GM19099 (cell line): Measurements from ENCODE around the gene PIK3C2G.

Source experiments
- POLR2A ChIP-seq: IDR thresholded peaks from 3 replicates; pipeline ENCODE4 v1.6.1; 2011; ENCODE audit warnings: low read depth; ENCODE audit not compliant: insufficient read length; ENCODE audit errors: extremely low read depth

PIK3C2G gene

DNA sequence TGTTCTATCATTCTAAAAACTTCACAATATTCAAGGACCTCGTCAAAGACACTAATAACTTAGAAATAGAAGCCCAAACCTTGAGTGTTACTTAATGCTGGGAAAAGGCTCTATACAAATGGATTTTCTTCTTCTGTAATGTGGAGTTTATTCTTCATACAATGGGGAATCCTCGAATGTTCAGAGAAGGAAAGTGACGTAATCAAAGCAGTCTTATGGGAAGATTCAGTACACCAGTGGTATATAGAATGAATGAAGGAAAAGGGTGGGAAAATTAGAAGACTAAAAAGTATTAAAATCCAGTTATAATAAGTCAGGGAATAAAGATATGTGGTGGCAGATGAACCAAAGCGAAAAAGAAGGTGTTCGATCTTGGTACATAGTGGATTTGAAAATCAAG, 370.0 kb downstream of the PIK3C2G start:
- no peak for TF ChIP-seq POLR2A

DNA sequence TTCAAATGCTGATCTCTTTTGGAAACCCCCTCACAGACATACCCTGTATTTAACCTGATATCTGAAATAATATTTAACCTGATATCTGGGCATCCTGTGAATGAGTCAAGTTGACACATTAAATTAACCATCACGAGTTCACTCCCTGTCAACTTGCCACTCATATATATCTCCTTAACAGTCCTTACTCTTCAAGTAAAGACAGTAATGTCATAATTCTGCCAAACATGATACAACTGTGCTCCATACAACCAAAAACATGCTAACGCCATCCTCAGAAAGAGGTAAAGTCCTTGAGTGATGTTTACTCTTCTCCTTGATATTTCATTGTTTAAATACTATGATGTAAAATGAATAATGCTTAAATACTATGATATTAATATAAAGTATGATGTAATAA, 371.5 kb downstream of the PIK3C2G start:
- TF ChIP-seq POLR2A = no peak

DNA sequence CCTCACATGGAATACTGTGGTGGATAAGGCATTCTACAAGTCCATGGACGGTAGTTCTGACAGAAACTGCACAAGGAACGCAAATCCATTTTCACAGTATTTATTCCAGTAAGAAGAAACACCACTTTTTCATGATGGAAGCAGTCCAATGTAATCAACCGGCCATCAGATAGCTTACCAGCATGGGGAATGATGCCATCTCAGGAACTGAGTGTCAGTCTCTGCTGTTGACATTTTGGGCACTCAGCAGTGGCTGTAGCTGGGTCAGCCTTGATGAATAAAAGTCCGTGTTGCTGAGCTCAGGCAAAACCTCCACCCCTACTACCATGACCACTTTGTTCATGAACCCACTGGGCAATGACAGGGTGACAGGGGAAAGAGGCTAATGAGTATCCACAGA, 373.1 kb downstream of the PIK3C2G start:
- no peak for TF ChIP-seq POLR2A

DNA sequence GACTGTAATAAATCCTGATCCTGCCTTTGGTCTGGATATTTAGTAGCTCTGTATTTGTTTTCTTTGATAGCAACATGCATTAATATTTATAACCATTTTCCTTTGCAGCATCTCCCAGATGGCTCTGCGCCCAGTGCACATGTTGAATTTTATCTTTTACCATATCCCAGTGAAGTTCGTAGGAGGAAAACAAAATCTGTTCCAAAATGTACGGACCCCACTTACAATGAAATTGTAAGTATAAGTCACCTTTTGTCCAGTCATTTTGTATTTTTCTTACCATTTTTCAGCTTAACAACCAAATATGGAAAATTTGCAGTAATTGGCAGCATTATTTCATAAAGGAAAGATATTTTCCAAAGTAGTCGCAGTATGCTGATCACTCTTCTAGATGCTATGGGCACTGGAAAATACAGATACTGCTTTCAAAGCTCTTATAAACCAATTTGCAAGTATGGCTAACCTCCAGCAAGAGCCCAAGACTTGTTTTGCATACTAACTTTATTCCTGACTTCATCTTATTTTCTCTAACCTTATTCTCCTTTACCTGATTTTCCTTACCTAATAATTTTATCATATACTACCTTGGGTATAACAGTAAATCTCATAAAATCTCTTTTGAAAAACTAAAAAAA, 379.1 kb downstream of the PIK3C2G start:
- no peak for TF ChIP-seq POLR2A

DNA sequence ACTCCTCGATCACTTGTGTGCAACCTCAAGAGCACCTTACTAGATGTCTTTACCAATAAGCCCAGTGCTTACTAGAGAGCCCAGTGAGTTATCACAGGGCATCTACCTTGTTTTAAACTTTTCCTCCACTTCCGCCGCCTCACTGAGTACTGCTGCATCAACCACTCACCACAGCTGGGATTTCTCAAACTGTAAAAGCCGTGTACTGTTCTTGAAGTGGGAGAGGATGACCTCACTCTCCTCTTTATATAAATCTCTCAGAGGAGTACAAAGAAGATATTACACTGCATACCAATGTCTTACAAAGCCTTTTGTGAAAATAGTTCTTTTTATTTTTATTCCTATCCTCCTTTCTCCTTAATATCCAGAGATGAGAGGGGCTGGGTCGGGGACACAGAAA, 382.4 kb downstream of the PIK3C2G start:
- no peak for TF ChIP-seq POLR2A

DNA sequence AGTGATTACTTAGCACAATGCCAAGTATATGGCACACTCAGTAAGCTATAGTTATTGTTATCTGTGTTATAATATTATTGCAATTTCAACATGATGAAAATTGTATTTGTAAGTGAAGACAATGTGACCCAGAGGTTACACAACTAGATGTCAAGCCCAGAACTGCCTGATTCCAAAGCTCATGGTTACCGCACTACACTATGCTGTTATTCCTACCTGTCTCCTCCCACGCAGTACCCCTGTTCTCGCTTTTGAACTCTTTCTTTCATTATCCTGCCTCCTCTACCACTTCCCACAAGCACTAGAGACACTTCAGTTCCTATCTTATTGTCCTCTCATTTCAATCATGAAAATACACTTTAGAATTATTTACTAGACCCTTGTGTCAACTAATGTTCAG, 383.2 kb downstream of the PIK3C2G start:
- no peak for TF ChIP-seq POLR2A

DNA sequence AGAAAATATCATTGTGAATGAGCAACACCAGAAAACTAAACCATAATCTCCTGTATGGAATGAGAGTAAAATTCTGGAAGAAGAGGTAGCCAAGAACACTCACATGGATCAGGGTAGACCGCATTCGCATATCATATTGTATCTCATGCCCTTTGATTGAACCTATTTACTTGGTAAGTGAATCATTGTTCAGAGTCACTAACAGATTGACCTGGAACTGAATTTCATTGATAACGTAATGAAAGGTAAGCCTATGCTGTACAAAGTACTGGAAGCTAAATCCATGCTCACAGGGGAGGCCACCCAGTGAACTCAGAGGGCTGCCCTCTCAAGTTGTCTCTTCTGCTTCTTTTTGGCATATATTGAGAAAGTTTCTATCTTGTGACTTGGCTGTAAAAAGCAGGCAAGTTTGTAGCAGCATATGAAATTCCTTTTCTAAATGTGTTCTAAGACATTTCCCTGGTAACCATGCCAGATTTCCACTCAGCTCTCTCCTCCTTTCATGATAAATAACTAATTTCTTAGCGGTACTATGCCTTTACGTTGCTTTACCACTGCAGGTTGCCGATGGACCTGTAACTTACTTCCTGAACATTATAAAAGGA, 385.1 kb downstream of the PIK3C2G start:
- TF ChIP-seq POLR2A = no peak

DNA sequence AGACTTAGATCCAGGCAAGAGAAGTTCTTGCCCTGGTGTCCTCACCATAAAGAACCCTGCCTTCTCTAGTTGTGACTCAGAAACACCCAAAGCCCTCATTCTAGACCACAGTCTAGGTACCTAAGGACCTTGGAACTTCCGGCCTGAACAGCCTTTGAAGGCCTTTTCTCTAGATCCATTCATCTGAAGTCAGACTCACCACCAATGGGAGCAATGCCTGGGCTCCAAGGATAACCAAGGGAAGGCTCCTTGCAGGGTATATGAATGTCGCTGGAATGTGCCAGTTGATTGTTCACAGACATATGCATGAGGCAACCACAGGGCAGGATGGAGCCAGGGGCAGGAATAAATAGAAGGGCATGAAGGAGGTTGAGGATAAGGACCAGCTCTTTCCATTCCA, 390.2 kb downstream of the PIK3C2G start:
- no peak for TF ChIP-seq POLR2A

DNA sequence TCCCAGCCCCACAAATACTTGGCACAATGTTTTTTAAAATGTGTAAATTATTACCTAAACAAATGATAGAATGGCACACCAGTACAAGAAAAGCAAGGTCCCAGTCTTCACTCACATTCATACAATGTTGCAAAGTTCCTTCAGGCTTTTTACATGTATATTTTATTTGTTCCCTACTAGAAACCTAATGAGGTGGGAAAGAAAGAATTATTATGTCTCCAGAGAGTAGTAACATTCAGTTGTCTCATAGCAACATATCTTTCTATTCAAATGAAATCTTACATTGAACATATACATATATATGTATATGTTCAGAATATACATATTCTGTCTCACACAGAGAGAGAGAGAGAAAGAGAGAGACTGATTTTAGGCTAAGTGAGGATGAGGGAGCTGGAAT, 391.3 kb downstream of the PIK3C2G start:
- TF ChIP-seq POLR2A = no peak

DNA sequence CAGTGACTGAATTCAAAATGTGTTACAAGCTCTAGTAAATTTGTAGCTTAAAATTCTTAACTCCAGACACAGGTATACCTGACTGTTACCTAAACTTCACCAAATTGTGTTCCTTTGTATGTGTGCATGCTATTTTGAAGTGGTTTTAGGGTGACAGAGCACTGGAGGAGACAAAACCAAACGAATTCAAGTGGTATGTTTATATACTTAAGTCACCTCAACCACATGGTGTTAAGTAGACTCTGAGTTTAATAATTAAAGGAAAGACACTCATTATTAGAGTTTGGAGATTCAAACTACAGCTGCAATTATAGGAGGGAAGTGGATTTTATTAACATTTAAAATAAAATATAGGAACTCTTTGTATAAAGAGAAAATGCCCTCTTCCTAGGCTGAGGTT, 392.1 kb downstream of the PIK3C2G start:
- TF ChIP-seq POLR2A = no peak

DNA sequence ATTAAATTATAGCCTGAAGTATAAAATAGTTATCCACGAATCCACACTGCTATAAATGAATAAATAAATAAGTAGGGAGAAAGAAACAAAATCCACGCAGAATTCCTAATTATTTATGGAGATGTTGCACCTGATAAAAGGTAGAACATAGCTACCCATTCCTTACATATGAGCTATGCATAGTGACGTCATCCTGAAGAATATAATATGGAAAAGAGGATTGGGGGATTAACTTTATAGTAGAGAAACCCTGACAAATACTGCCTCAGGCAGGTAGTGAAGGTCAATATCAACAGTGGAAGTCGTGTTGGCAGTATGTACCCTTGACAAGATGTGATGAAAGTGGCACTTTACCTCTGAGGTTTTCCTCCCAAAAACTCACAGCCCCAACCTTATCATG, 394.0 kb downstream of the PIK3C2G start:
- no peak for TF ChIP-seq POLR2A

DNA sequence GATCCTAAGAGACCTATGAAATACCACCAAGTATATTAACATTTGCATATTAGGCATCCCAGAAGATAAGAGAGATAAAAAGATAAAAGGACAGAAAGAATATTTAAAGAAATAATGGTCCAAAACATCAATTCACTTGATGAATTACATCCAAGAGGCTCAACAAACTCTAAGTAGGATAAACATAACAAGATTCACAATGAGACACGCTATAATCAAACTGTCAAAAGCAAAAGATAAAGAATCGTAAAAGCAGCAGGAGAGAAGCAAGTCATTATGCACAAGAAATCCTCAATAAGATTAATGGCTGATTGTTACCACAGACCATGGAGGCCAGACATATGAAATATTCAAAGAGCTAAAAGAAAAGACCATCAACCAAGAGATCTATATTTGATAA, 396.9 kb downstream of the PIK3C2G start:
- TF ChIP-seq POLR2A = no peak

DNA sequence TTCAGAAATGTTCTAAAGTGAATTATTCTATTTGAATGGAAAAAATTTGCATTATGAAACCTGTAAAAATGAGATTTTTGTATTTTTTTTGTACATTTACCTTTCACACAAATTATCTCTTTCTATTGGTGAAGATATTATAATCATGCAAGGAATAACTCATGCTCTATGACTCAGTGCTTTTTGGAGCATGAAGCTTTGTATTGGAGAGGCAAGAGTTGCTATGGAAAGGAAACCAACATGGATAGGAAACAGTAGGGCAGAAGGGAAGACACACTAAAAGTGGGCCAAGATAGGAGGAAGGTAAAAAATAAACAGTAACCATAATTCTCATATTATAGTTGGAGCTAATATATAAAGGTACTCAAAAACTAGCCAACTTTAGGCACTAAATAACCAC, 397.5 kb downstream of the PIK3C2G start:
- no peak for TF ChIP-seq POLR2A

DNA sequence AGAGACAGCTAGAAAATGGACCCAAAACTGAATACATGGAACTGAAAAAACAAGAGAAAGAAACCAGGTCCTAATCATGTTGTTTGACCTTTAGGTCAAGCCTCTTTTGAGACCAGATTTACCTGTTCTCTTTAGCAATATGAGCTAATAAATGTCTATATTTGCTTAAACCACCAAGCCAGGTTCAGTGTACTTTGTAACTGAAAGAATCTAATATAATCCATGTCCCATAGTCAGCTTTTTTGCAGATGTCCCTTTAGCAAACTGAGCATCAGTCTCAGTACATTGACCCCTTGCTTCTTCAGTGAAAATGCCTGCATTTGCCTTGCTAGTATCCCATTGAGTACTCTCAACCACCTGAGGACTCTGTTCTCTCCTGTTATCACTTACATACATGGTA, 414.8 kb downstream of the PIK3C2G start:
- TF ChIP-seq POLR2A = no peak

DNA sequence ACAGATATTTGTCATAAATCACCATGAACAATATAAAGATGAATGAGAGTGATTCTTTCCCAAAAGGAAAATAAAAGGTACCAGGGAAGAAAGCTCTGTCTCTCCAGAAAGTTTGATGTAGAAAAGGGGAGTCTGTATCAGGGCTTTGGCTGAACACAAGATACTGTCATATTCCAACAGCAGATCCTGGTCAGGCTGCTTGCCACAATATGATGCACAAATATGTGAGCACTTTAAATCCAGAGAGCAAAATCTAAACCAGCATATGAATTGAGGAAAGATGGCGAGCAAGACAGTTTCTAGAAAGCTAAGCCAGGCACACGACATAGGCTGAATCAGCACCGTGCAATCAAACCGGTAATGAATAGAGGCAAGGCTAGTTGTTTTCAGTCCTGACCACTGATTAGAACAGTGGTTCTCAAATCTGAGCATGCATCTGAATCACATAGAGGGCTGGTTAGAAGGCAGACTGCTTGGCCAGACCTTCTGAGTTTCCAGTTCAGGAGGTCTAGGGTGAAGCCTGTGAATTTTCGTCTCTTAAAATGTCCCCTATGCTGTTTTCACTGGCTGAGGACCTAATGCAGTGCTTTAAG, 415.8 kb downstream of the PIK3C2G start:
- TF ChIP-seq POLR2A = no peak

DNA sequence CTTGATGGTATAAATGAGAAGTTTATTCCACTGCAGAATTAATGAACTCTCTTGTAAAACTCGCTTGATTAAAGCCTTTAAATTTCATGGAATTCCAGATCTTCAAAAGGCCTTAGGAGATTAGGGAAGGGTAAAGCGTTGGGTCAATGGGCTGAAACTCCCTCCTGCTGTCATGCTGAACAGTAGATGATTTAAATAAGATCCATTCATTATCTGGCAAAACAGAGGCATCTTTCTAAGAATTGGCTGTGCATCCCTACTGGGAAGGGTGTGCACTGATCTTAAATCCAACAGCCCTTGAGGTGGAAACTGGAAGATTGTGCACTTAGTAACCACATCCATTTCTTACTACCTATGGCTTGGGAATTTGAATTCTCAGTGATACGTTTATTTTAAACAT, 420.5 kb downstream of the PIK3C2G start:
- TF ChIP-seq POLR2A = no peak
